D341Med (cell line): ENCODE measurements around the gene SERPING1.
"Not testable (repeated sequence)": the region's sequence is repeated elsewhere in the genome, so short reads cannot be mapped to it uniquely, and the experiment has no call there.

ENCODE experiments used
- DNase-seq: peaks from one replicate; pipeline ENCODE4 v3.0.0; 2012; ENCODE audit warnings: low spot score

The SERPING1 gene

DNA sequence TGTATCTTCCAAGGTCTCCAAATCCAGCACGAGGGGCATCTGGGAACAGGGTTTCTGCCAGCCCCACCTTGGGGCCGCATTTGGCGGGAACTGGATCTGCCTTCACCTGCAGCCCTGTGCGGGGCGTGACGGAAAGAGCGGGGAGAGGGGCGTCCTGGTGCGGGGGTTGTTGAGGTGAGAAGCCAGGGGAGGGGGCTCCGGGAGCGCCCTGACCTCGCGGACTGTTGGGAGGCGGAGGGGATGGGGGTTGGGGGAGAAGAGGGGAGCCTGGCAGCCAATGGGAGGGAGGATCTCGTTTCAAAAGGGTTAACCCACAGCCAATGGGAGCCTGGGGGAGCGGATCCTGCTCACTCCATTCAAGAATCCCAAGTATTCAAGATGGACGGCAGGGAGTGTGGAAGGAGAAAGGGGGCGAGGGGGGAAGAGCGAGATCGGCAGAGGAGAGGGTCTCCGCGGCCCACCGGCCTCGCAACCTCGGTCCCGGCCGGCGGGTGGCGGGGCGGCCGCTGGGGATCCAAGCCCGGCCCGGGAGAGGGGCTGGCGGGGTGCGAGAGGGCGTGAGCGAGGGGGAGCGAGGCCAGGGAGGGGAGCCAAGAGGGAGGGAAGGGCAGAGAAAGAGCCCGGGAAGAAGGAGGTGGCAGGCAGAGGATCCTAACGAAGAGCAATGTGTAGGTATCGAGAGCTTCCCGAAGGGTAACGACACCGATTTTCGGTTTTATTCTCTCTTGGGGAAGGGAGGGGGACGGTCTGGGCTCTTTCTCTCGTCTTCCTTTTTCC lies 40.7 kb downstream of the SERPING1 start:
- peak; percentile 82 for DNase-seq

DNA sequence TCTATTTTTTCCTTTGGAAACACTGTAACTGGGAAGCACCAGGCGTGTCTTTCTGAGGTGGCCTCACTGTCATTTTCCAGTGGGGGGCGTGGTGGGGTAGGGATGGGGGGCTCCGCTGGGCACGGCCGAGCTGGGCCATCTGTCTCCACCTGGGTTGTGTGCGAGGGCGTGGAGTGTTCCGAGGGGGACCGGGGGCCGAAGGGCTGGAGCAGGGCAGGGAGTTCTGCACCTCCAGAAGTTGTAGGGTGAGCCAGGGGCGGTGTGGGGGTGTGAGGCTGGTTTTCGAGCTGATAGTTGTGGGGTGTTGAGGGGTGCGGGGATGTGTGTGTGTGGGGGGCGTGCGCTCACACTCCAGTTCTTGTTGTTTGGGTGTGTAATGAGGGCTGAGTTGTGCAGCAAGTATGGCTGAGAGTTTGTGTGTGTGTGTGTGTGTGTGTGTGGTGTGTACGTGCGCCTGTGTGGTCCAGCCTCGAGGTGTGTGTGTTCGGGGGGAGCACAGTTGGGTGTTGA lies 41.4 kb downstream of the SERPING1 start:
- DNase-seq = no peak

DNA sequence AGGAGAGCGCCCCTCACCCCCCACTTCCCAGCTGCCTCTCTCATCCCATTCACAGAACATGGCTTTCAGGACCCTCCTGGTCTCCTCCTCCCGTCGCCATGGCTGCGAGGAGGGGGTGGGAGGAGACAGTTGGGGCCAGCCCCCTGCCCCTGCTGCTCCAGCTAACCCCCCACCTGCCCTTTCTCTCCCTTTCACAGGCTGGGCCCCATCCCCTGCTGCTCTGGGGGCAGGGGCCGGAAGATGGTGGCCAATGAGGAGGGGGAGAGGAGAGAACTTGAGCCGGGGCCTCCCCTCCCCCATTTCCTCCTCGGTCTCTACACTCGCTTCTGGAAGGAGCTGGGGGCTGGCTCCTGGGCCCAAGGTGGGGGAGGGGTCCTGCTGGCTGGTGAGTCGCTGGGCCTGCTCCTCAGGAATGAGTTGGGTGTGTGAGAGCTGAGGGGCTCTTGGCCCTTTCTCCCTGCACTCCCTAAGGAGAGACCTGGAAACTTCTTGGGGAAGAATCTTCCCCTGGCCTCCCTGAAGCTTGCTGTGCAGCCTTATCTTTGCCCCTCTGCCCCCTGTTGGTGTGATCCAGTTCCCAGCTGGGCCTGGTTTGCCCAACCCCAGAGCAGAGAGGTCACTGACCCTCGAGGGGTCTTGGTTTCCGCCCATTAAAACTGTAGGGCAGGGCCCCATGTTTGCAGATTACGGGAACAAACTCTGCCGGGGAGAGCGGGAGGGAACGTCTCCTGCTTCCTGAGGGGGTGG lies 42.0 kb downstream of the SERPING1 start:
- DNase-seq = no peak

DNA sequence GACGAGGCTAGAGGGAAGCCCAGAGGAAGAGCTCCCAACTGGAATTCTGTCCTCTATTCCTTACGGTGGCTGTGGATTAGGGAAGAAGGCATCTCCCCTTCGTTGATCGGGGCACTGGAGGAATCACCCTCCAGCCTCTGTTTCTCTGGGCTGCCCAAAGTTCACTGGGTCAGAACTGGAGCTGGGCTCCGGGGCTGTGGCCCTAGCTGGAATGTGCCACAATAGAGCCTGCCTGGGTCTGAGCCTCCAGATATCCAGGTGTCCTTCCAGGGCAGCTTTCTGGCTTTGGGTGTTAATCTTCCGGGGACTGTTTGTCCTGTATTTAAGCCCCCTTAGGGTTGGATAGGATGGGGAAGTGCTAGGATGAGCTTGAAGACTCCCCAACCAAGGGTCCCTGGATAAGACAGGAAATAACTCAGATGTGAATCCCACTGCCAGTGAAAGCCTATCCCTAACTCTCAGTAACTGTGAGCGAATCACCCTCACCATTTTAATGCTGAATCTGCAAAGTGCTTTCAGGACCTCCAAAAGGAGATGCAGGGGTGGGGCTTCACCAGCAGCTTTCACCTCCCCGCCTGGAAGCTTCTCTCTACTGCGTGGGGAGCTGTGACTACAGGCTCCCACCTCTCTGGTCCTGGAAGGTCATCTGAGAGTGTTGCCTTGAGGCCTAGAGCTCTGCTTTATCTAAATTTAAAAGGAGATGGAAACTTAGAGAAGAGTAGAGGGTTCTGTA lies 42.7 kb downstream of the SERPING1 start:
- DNase-seq = no peak

DNA sequence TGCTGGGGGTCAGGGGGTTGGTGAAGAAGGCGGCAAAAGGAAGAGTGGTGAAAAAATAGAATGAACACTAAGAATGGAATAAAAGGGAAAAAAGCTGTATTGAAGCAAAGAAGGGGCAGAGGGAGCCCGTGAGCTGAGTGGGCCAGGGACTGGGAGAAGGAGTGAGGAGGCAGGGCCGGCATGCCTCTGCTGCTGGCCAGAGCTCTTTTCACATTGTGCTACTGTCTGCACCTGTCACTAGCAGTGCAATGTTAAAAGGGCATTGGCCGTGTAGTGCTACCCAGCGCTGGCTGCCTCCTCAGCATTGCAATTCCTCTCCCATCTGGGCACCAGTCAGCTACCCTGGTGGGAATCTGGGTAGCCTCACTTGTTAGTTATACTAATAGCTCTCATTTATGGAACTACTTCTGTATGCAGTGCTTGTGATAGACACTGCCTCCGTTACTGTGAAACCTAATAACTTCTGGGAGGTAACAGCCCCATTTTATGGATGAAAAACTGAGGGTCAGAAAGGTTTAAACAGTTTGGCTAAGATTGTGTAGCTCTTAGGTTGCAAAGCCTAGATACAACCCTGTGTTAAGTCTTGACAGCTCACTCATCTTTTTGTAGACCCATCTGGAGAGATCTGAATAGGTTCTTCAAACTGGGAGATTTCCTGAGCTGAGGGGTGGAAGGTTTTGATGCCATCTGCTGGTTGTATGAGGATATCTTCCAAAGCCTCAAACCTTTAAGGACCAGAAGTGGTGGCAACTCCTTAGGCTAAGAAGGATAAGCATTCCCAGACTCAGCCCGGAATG lies 43.7 kb downstream of the SERPING1 start:
- DNase-seq = peak; percentile 66

DNA sequence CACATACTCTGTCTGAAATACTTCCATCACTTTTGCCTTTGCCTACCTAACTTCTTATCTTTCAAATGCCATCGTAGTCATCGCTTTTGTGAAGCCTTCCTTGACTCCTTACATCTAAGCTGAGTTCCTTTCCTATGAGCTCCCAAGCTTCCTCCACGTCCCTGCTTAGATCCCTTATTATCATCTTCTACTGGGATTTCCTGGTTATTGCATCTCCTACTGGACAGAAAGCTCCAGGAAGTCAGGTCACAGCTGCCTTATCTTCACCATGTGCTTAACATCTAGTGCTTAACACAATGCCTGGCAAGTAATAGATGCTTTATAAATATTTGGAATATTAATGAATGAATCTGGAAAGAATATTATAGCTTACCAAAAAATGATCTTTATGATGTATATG lies 46.3 kb downstream of the SERPING1 start:
- DNase-seq = no peak

DNA sequence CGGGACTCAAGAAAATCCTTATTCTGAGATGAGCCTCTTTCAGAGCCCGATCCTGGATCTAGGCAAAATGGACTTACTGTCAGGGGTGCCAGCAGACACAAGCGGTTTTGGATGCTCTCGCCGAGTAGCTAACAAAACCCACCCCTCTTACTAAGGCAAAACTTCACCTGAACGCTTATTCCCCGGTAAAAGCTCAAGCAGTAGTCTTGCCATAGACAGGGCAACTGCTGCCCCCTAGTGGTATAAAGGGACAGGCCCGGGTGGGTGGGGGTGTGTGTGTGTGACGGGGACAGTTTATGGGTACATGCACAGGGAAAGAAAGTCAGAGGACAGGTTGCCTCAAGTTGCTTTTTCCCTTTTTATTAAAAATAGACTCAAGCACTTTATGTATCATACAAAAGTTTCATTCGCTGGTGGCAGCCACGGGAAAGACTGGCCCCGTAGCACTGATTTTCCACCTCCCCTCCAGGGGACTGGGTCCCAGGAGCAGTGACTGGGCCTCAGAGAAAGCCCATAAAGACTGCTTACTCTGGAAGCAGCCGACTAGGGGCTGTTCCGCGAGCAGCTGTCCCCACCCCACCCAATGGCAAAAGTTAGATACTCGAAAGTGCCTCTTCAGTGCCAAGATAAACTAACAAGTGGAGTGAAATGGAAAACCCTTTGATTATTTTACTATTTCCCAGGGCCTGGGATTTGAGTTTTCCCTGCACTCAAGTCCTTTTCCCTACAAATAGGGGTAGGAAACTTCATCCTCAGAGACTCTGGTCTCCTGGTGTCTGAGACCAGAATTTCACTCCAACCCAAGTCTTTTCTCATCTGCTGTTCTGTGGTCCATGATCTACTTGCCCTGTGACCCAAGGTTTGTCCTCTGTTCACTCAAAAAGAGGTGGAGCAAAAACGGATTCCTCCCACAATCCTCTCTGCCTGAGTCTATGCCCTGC lies 47.5 kb downstream of the SERPING1 start:
- peak; percentile 81 for DNase-seq

DNA sequence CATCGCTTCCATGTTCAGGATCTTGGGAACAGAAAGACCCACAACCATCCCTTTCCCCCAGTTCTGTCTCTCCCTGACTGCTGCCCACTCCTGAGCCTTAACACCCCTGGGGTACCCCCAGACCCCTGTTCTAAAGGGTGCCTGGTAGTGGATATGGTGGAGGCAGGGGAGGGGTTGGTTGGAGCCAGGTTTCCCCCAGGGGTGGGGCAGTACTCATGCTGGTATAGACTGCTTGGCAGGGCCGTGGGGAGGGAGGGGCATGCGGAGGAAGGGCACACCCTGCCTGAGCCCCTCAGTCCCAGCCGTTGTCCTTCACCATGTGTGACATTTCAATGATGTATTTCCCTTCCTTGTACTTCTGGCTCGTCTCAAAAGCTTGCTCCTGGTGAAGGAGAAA lies 48.2 kb downstream of the SERPING1 start:
- DNase-seq = no peak

DNA sequence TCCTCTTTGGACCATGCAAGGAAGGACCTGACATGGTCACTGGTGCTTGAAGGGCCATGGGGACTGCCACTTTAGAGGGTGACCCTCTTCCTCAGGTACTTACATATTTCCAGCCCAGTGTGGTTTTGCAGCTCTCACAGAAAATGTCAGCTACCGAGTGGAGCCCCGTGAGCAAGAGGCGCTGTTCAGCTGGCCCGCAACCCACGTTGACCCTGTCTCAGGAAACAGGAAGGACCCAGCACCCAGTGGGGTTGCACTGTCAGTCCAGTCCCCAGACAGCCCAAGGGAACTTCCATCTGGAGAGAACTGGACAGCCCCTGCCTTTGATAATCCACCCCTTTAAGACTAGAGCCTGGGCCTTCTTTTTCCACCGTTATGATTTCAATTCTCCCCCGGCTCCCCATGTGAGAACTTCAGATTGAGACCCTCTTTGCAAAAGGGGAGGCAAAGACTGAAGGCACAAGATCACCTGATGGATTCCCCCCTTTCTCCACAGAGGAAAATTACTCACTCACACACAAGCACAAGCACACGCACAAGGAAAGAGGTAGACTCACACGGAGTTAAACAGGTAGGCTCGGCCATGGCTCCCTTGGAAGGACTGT lies 48.8 kb downstream of the SERPING1 start:
- no peak for DNase-seq

DNA sequence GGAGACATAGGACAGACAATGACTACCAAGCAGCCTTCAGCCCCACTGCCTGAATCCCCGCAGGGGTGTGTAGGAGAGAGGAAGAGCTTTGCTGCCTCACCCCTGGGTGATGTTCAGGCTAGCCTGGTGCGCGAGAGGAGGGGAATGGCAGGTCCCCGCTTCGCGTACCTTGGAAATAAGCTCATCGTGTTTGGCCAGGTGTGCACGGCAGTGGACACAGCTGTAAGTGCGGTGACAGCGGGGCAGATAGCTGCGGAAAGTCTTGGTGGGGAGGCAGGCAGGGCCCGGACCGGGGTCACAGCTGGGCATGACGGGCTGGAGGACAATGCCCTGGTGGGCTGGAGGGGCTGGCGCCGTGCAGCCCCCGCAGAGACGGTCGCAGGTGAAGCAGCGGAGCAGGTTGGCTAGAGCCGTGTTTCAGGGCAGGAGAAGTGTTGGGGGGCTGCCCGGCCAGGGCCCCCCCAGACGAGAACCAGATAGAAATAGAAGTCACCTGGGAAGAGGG lies 49.4 kb downstream of the SERPING1 start:
- no peak for DNase-seq

DNA sequence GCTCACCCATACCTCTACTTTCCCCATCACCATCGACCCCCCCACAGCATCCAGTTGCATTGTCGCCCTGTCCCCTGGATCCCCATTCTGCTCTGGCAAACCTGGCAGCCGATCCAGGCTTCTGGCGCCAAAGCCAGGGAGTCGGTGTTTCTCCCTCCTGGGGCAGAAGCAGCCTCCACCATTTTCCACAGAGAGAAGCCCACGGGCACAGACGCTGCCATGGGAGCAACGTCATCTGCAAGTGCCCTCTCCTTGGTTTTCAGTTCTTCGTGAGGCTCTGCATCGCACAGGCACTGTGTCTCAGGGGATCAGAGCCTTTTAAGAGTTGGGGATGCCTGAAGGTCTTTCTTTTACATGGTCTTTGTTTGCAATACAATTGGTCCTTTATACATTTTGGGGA lies 49.9 kb downstream of the SERPING1 start:
- no peak for DNase-seq

DNA sequence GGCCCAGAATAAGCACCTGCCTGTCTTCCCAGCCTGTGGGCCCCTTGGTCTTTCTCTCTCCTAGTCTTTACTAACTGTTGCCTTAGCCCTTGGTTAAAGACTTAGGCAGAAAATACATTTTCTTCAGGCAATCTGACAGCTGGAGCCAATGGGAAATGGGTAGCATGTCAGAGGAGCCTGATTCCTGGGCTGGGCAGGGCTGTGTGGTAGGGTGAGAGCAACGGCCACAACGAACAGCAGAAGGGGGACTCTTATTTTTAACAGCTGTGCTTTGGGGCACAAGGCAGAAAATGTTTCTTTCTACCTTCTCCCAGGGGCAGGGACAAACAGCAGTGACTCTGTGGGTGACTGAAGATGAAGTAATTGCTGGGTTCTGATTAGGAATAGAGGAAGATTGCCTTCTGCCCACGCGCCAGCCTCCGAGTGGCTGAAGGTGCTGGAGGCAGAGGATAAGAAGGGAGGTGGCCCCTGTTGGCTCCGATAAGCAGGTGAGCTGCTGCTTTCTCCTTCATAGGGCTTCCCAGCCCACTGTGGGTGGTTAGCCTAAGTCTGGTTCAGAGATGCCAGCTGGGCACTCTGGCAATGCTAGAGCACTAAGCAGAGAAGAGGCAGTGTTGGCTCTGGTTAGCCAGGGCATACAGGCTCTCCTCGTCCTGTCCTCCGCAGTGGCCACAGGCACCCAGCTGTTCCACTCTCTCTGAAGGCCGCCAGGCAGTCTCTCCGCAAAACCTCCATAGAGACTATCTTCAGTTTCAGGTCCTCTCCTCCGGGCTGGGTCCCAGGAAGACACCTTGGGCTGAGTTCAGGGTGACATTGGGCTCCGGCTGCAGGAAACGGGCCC lies 50.7 kb downstream of the SERPING1 start:
- DNase-seq = no peak

DNA sequence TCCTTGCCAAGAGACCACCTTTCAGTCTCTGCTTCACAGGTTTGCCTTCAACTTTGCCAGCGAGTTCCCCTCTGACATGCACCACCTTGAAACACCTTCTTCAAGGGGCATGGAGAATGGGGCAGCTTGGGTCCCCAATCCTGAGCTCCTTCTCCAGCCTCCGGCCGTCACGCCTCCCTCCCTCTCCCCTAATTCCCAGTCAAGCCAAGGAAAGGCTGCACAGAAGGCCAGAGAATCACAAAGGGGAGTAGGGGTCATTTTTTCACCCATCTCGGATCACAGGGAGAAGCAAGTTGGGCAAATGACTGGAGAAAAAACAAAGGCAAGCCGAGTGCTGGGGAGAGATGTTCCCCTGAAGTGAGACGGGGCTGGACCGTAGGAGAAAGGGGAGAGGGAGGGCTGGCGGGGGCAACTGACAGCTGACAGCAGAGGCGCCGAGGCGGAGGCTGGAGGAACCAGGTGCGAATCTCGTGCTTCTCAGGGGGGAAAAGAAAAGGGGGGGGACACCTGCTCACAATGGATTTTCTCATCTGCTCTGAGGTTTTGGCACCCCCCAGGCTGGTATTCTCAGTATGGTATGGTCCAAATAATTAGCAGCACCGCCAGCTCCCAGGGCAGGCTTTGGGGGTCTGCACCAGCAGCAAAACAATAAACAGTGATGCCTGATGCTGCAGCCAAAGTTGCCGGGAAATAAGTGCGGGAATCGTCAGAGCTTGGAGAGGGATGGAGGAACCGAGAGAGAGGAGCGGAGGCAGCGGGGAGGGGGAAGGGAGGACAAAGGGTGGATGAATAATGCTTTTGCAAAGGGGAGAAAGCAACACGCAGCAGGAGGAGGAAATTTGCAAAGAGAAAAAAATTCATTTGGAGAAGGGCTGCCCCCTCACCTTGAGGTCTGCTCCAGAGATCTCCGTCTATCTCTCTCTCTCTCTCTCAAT lies 51.6 kb downstream of the SERPING1 start:
- DNase-seq = no peak

DNA sequence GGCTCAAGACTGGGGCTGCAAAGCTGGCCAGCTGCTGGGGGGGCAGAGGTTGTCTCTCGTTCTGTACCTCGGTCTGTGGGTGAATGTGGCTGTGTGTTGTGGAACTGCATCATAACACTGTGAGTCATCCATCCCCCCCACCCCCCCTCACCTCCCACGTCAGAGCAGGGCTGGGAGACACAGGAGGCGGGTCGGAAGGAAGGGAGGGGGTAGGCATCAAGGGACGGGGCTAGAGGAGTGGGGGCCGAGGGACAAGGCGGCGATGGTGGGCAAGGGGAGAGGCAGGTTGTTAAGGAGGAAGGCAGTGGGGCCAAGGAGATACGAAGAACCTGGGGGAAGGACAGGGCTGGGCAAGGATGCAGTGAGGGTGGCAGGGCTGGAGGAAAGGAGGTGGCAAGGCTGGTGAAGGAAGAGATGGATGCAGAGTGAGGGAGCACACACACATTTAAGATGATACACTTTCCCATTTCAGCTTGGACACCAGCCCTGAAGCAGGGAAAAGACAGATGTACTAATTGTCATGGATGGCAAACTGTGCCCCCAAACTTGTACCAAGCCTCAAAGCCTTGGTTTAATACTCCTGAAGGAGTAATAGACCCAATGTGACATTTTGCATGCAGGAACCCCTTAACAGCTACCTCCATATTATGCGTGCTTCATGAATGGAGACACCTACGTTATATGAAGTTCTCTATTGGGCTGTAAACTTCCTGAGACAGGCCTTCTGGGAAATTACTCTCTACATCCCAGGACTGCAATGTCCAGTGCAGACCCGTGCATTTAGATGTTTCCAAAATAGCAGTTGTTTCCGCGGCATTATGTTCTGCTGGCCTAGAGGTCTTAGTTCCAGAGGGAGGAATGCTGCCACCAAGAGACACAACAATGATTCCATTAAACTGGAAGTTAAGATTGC lies 52.6 kb downstream of the SERPING1 start, which contains the start of gene YPEL4:
Gene YPEL4, minus strand, starts transcription at position 87 of the 913 bp plus-strand sequence. CDS start 2,805 bp downstream, outside the sequence.
- no peak for DNase-seq

DNA sequence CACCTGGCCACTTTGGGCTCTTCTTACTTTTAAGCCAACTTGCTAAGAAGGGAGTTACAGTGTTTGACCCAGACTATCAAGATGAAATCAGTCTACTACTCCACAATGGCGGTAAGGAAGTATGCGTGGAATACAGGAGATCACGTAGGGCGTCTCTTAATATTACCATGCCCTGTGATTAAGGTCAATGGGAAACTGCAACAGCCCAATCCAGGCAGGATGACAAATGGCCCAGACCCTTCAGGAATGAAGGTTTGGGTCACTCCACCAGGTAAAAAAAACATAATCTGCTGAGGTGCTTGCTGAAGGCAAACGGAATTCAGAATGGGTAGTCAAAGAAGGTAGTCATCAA lies 53.2 kb downstream of the SERPING1 start:
- no peak for DNase-seq

DNA sequence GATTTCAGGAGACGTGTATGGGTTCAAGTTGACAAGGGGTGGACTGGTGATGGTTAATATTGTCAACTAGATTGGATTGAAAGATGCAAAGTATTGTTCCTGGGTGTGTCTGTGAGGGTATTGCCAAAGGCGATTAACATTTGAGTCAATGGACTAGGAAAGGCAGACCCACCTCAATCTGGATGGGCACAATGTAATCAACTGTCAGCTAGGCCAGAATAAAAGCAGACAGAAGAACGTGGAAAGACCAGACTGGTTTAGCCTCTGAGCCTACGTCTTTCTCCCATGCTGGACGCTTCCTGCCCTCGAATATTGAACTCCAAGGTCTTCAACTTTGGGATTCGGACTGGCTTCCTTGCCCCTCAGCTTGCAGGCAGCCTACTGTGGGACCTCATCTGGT lies 53.9 kb downstream of the SERPING1 start:
- DNase-seq = no peak

DNA sequence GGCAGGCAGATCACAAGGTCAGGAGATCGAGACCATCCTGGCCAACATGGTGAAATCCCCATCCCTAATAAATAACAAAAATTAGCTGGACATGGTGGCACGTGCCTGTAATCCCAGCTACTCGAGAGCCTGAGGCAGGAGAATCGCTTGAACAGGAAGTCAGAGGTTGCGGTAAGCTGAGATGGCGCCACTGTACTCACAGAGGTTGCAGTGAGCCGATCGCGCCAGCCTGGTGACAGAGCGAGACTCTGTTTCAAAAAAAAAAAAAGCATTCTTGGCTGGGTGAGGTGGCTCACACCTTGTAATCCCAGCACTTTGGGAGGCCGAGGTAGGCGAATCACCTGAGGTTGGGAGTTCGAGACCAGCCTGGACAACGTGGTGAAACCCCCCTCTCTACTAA lies 54.7 kb downstream of the SERPING1 start:
- DNase-seq = not testable (repeated sequence)
